T-cell (primary cell): Measurements from ENCODE around the gene PRKX. TPM values are rescaled to one million over a fixed set of nuclear protein-coding genes. Genes with fewer than 3 reads are reported as not detected.
"Not testable (repeated sequence)": the region's sequence is repeated elsewhere in the genome, so short reads cannot be mapped to it uniquely, and the experiment has no call there.

Source experiments
- ATAC-seq, 4 experiments: fragments of 200-7000 bp in 3 of 4; fragments of 150-1000 bp in 1 of 4; cut with Tn5 transposase; replicated peaks in 1 of 4; 1 replicate in 3 of 4; 2 replicates in 1 of 4; pipeline ENCODE4 v1.10.0; 2021; ENCODE audit warnings: moderate library complexity in 3 of 4, mild to moderate bottlenecking in 2 of 4, moderate number of reproducible peaks in 1 of 4
- CTCF ChIA-PET, 2 donors: fragments of 300-600 bp; sonication (Branson Sonifier 250); formaldehyde crosslinking; loops; one replicate each; lab custom pipeline; 2022; ENCODE audit warnings: antibody characterized with exemption in 2 of 2; lab: Charles Lee
- POLR2A ChIA-PET, 2 donors: fragments of 300-600 bp; sonication (Branson Sonifier 250); formaldehyde crosslinking; loops; one replicate each; lab custom pipeline; 2022; ENCODE audit warnings: antibody characterized with exemption in 2 of 2; lab: Charles Lee
- DNase-seq, 35 experiments: peaks; one replicate each; pipeline versions ENCODE4 v3.0.0 to v3.0.0-alpha.2; 2013 to 2023
- H3K27ac ChIP-seq: one replicate; pipeline ENCODE4 v1.5.1; 2013; ENCODE audit warnings: low read length
- H3K27me3 ChIP-seq, 2 experiments: replicated peaks in 1 of 2; 1 replicate in 1 of 2; 2 replicates in 1 of 2; pipeline versions ENCODE4 v1.6.1 to v1.7.0; 2013; ENCODE audit warnings: low read length in 1 of 2, mixed read lengths in 1 of 2; ENCODE audit not compliant: control insufficient read depth in 2 of 2, insufficient read depth in 2 of 2; ENCODE audit errors: extremely low read depth in 1 of 2
- H3K36me3 ChIP-seq, 2 donors: 1 replicate in 1 of 2; 2 replicates in 1 of 2; pipeline versions ENCODE4 v1.6.1 to v1.7.0; 2013; ENCODE audit warnings: low read length in 1 of 2; ENCODE audit not compliant: control insufficient read depth in 2 of 2, insufficient read depth in 1 of 2; ENCODE audit errors: extremely low read depth in 1 of 2
- H3K4me1 ChIP-seq, 2 experiments: 1 replicate in 1 of 2; 2 replicates in 1 of 2; pipeline versions ENCODE4 v1.6.1 to v1.7.0; 2013; ENCODE audit warnings: low read length in 2 of 2, mixed read lengths in 1 of 2; ENCODE audit not compliant: insufficient read depth in 2 of 2, control insufficient read depth in 1 of 2; ENCODE audit errors: extremely low read depth in 1 of 2
- H3K4me3 ChIP-seq, 2 donors: 1 replicate in 1 of 2; 2 replicates in 1 of 2; pipeline versions ENCODE4 v1.5.1 to v1.7.0; 2013; ENCODE audit warnings: mild to moderate bottlenecking in 2 of 2, low read length in 1 of 2, moderate library complexity in 1 of 2; ENCODE audit not compliant: control insufficient read depth in 1 of 2; ENCODE audit errors: extremely low read depth in 1 of 2
- H3K9me3 ChIP-seq: 2 replicates; pipeline ENCODE4 v1.7.0; 2013
- H3K27ac Mint-ChIP-seq, 2 donors: one replicate each; pipeline ENCODE4 v1.8.0; 2020 to 2021; ENCODE audit warnings: mild to moderate bottlenecking in 2 of 2, mixed read lengths in 2 of 2
- H3K27me3 Mint-ChIP-seq, 2 donors: one replicate each; pipeline ENCODE4 v1.8.0; 2021 to 2022; ENCODE audit warnings: mixed read lengths in 2 of 2
- H3K36me3 Mint-ChIP-seq: one replicate; pipeline ENCODE4 v1.8.0; 2021; ENCODE audit warnings: mixed read lengths
- H3K4me1 Mint-ChIP-seq, 3 donors: one replicate each; pipeline ENCODE4 v1.8.0; 2020 to 2022; ENCODE audit warnings: mixed read lengths in 3 of 3, mild to moderate bottlenecking in 1 of 3
- H3K4me3 Mint-ChIP-seq, 3 donors: one replicate each; pipeline ENCODE4 v1.8.0; 2020 to 2022; ENCODE audit warnings: mild to moderate bottlenecking in 3 of 3, mixed read lengths in 3 of 3, moderate library complexity in 3 of 3
- H3K9me3 Mint-ChIP-seq, 3 donors: one replicate each; pipeline ENCODE4 v1.8.0; 2020 to 2022; ENCODE audit warnings: mixed read lengths in 3 of 3
- WGBS: methylation state at CpG from one replicate; pipeline ENCODE4 v1.1.5; 2013; ENCODE audit warnings: missing lambda C conversion rate; ENCODE audit not compliant: insufficient coverage; 5-methylcytosine and 5-hydroxymethylcytosine counted together
- total RNA-seq, 35 experiments: library from RNA in 6 of 35; stranded (reverse) in 6 of 35; fragments of 120-200 nt in 1 of 35; gene quantifications; one replicate each; pipeline versions ENCODE4 v1.2.1 to v1.2.4 and lab custom pipeline; 2013 to 2026

Gene PRKX
- total RNA-seq, 5 donors from 2014 or later (not counting 1 experiment from before 2014, with no cell fraction given): 55.9 to 83.2 (median 63.2) TPM

DNA sequence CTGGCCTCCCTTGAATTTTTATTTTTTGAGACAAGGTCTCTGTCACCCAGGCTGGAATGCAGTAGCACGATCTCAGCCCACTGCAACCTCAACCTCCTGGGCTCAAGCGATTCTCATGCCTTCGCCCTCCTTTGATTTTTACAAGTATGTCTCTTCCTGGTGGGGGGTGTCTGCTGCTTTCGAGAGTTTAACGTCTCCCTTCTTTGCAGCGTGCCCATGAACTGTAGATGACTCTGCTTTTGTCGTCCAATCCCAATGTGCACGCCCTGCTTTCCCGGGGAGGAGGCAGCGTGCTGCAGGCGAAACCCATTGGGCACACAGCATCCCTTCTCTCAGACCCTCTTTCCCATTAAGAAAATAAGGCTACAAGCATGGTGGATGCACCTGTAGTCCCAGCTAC, 7.0 kb downstream of the PRKX start:
- peak overlapping the region in 2 of 3 donors; percentile 31 to 71 for H3K4me3 Mint-ChIP-seq
- WGBS: no CpG with 5 or more reads among the region's 11 CpGs
- ATAC-seq (peak in 1 of 4 experiments; percentile 18), DNase-seq (no peak)
- Histone ChIP-seq H3K27ac (peak overlapping the region; percentile 60), H3K4me3 (no peak overlapping the region), H3K36me3 (no peaks in the 10 kb centered on the region), H3K9me3 (no peaks in the 10 kb centered on the region), H3K4me1 (peaks cover 15 to 55% of the 10 kb centered on the region in 2 experiments), H3K27me3 (no peaks in the 10 kb centered on the region)
- ChIA-PET POLR2A (no interaction called here), CTCF (interaction anchor here in 1 of 2 donors (0.6 kb wide), 2 partner anchors 29 to 37 kb away, joined by 3 to 5 read pairs; no protein-coding TSS in a partner anchor)
- H3K27me3 Mint-ChIP-seq: no peaks in the 10 kb centered on the region
- H3K9me3 Mint-ChIP-seq: no peaks in the 10 kb centered on the region
- peaks cover 3% of the 10 kb centered on the region for H3K36me3 Mint-ChIP-seq
- H3K4me1 Mint-ChIP-seq: peaks cover 78 to 94% (median 78%) of the 10 kb centered on the region in 3 donors
- H3K27ac Mint-ChIP-seq: peak overlapping the region; percentile 49 to 94

DNA sequence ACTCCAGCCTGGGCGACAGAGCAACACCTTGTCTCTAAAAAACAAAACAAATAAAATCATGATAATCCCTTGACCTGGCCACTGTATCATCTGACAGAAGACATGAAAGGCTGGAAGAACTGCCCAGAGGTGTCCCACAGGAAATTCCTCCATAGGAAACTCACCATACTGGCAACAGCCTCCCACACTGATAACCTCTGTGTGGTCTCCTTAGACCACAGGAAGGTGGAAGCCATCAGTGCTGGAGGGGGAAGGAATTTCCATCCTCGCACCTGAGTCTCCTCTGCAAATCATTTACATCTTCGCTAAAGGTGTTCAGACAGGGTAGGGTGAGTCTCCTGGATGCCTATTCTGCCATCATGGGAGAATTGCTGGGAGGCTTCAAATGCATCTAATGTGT, 10.2 kb downstream of the PRKX start:
- CTCF ChIA-PET, H3K9me3 ChIP-seq, POLR2A ChIA-PET, H3K9me3 Mint-ChIP-seq, ATAC-seq, H3K27me3 ChIP-seq, H3K4me3 ChIP-seq, DNase-seq, H3K36me3 ChIP-seq, H3K4me3 Mint-ChIP-seq, H3K36me3 Mint-ChIP-seq, H3K27me3 Mint-ChIP-seq, H3K27ac ChIP-seq: not testable (repeated sequence)
- peaks cover 20 to 59% of the 10 kb centered on the region in 2 experiments for H3K4me1 ChIP-seq
- WGBS: no CpG with 5 or more reads among the region's 3 CpGs
- peaks cover 75 to 85% (median 82%) of the 10 kb centered on the region in 3 donors for H3K4me1 Mint-ChIP-seq
- H3K27ac Mint-ChIP-seq: peak overlapping the region; percentile 68 to 94

DNA sequence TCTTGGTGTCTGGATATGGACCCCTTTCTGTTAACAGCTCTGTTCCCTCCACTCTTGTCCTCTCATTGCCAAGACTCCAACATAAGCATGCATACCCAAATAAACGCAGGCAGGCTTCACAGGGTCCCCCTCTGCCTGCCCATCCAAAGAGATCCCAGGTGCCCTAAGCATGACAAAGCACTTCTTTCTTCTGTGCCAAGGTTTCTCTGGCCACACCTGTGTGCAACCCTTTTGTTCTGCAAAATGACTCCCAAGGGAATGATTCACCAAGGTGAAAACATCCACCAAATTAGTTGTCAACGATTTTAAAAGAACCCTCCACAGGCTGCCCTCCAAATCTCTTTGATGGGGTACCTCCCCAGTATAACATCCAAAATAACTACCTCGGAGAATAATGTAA, 11.4 kb downstream of the PRKX start:
- H3K27me3 Mint-ChIP-seq, H3K36me3 ChIP-seq, H3K27me3 ChIP-seq, DNase-seq, CTCF ChIA-PET, H3K4me3 ChIP-seq, H3K4me3 Mint-ChIP-seq, H3K9me3 Mint-ChIP-seq, H3K36me3 Mint-ChIP-seq, H3K9me3 ChIP-seq, H3K27ac ChIP-seq, ATAC-seq, POLR2A ChIA-PET: not testable (repeated sequence)
- H3K4me1 Mint-ChIP-seq: peaks cover 75 to 83% (median 77%) of the 10 kb centered on the region in 3 donors
- peaks cover 18 to 53% of the 10 kb centered on the region in 2 experiments for H3K4me1 ChIP-seq
- no CpG with 5 or more reads among the region's 3 CpGs for WGBS
- peak overlapping the region; percentile 90 to 99 for H3K27ac Mint-ChIP-seq

GRCh38 chrX:3701445-3701928, 12.0 kb downstream of the PRKX start:
- Histone ChIP-seq H3K27ac (peak overlapping the region; percentile 86), H3K4me1 (peaks cover 12 to 47% of the 10 kb centered on the region in 2 experiments)
- 100% methylated on average over 1 of the region's 10 CpGs for WGBS
- peak overlapping the region; percentile 96 to 99 for H3K27ac Mint-ChIP-seq
- H3K4me1 Mint-ChIP-seq: peaks cover 71 to 82% (median 75%) of the 10 kb centered on the region in 3 donors
- peak overlapping the region in 1 of 3 donors; percentile 84 for H3K4me3 Mint-ChIP-seq
- H3K4me3 ChIP-seq, ATAC-seq, POLR2A ChIA-PET, H3K9me3 Mint-ChIP-seq, H3K36me3 ChIP-seq, DNase-seq, H3K27me3 ChIP-seq, H3K9me3 ChIP-seq, H3K36me3 Mint-ChIP-seq, H3K27me3 Mint-ChIP-seq: not testable (repeated sequence)
- CTCF ChIA-PET: interaction anchor here in 1 of 2 donors (0.6 kb wide), 1 partner anchor 111 kb away, joined by 4 read pairs; no protein-coding TSS in a partner anchor

GRCh38 chrX:3699821-3700381, 13.5 kb downstream of the PRKX start:
- Histone ChIP-seq H3K27me3 (no peaks in the 10 kb centered on the region), H3K4me3 (peak overlapping the region; percentile 46 to 49), H3K9me3 (no peaks in the 10 kb centered on the region), H3K4me1 (peaks cover 5 to 32% of the 10 kb centered on the region in 2 experiments), H3K36me3 (no peaks in the 10 kb centered on the region), H3K27ac (peak overlapping the region; percentile 86)
- Mint-ChIP-seq H3K36me3 (peaks cover 3% of the 10 kb centered on the region), H3K9me3 (no peaks in the 10 kb centered on the region), H3K4me3 (peak overlapping the region; percentile 84 to 89 (median 85)), H3K27me3 (no peaks in the 10 kb centered on the region), H3K4me1 (peaks cover 71 to 83% (median 76%) of the 10 kb centered on the region in 3 donors), H3K27ac (peak overlapping the region; percentile 96 to 99)
- DNase-seq: peak in 5 of 35 experiments; percentile 21 to 31 (median 24)
- 0% methylated on average over 2 of the region's 9 CpGs for WGBS
- ChIA-PET POLR2A (interaction anchor here (0.7 to 1.3 kb wide), 3 partner anchors 12 to 119 kb away, joined by 3 to 8 read pairs (median 3); no protein-coding TSS in a partner anchor), CTCF (interaction anchor here (0.6 to 1.1 kb wide), 3 partner anchors 49 to 116 kb away, joined by 4 to 5 read pairs (median 5); no protein-coding TSS in a partner anchor)
- peak; percentile 50 to 82 (median 72) for ATAC-seq

- 76% methylated on average over 9 of the region's 16 CpGs for WGBS
- Histone ChIP-seq H3K27ac (no peak overlapping the region), H3K27me3 (no peaks in the 10 kb centered on the region), H3K36me3 (no peaks in the 10 kb centered on the region), H3K4me3 (no peak overlapping the region), H3K9me3 (no peaks in the 10 kb centered on the region), H3K4me1 (peaks cover 5 to 34% of the 10 kb centered on the region in 2 experiments)
- Mint-ChIP-seq H3K27me3 (no peaks in the 10 kb centered on the region), H3K4me1 (peaks cover 70 to 74% (median 71%) of the 10 kb centered on the region in 3 donors), H3K4me3 (peak overlapping the region in 1 of 3 donors; percentile 24), H3K36me3 (peaks cover 8% of the 10 kb centered on the region), H3K27ac (peak overlapping the region; percentile 31 to 55), H3K9me3 (no peaks in the 10 kb centered on the region)
- ChIA-PET CTCF (no interaction called here), POLR2A (no interaction called here)
- no peak for ATAC-seq
- DNase-seq: no peak
These were observed 15.7 kb downstream of the PRKX start for GRCh38 chrX:3697701-3698279.
